ENCODE results near the gene ATP11A.

Gene ATP11A

GRCh38 chr13:112757759-112758086, 67.9 kb downstream of the ATP11A start:
- no peak for DNase-seq (ENCODE audit: low read depth in 2 of 2, low spot score in 1 of 2)

GRCh38 chr13:112759053-112759452, 69.2 kb downstream of the ATP11A start:
- DNase-seq (ENCODE audit: low read depth in 2 of 2, low spot score in 1 of 2): no peak

GRCh38 chr13:112759827-112760226, 70.0 kb downstream of the ATP11A start:
- DNase-seq (ENCODE audit: low read depth in 2 of 2, low spot score in 1 of 2): no peak

- no peak for DNase-seq (ENCODE audit: low read depth in 2 of 2, low spot score in 1 of 2)
Observed at GRCh38 chr13:112760435-112760834, 70.6 kb downstream of the ATP11A start.

GRCh38 chr13:112760931-112761330, 71.1 kb downstream of the ATP11A start:
- DNase-seq (ENCODE audit: low read depth in 2 of 2, low spot score in 1 of 2): no peak

- DNase-seq (ENCODE audit: low read depth in 2 of 2, low spot score in 1 of 2): no peak
Observed at GRCh38 chr13:112761701-112762689, 72.2 kb downstream of the ATP11A start.

- DNase-seq (ENCODE audit: low read depth in 2 of 2, low spot score in 1 of 2): no peak
Observed at GRCh38 chr13:112762690-112763080, 72.8 kb downstream of the ATP11A start.

- no peak for DNase-seq (ENCODE audit: low read depth in 2 of 2, low spot score in 1 of 2)
Observed at GRCh38 chr13:112764028-112764427, 74.2 kb downstream of the ATP11A start.

- DNase-seq (ENCODE audit: low read depth in 2 of 2, low spot score in 1 of 2): no peak
Observed at GRCh38 chr13:112764864-112765561, 75.2 kb downstream of the ATP11A start.

- no peak for DNase-seq (ENCODE audit: low read depth in 2 of 2, low spot score in 1 of 2)
Observed at GRCh38 chr13:112765731-112766130, 75.9 kb downstream of the ATP11A start.

- DNase-seq (ENCODE audit: low read depth in 2 of 2, low spot score in 1 of 2): no peak
Observed at GRCh38 chr13:112766336-112766735, 76.5 kb downstream of the ATP11A start.

GRCh38 chr13:112767506-112768471, 78.0 kb downstream of the ATP11A start:
- no peak for DNase-seq (ENCODE audit: low read depth in 2 of 2, low spot score in 1 of 2)

- no peak for DNase-seq (ENCODE audit: low read depth in 2 of 2, low spot score in 1 of 2)
Observed at GRCh38 chr13:112768795-112769481, 79.1 kb downstream of the ATP11A start.

- DNase-seq (ENCODE audit: low read depth in 2 of 2, low spot score in 1 of 2): no peak
Observed at GRCh38 chr13:112769615-112770014, 79.8 kb downstream of the ATP11A start.

GRCh38 chr13:112770504-112770903, 80.7 kb downstream of the ATP11A start:
- DNase-seq (ENCODE audit: low read depth in 2 of 2, low spot score in 1 of 2): no peak

GRCh38 chr13:112771139-112771876, 81.5 kb downstream of the ATP11A start:
- no peak for DNase-seq (ENCODE audit: low read depth in 2 of 2, low spot score in 1 of 2)

- no peak for DNase-seq (ENCODE audit: low read depth in 2 of 2, low spot score in 1 of 2)
Observed at GRCh38 chr13:112771877-112772538, 82.2 kb downstream of the ATP11A start.

GRCh38 chr13:112772539-112772909, 82.7 kb downstream of the ATP11A start:
- no peak for DNase-seq (ENCODE audit: low read depth in 2 of 2, low spot score in 1 of 2)

- DNase-seq (ENCODE audit: low read depth in 2 of 2, low spot score in 1 of 2): no peak
Observed at GRCh38 chr13:112772929-112773328, 83.1 kb downstream of the ATP11A start.

Data from stimulated activated CD8-positive, alpha-beta memory T cell treated with anti-CD3 and anti-CD28 coated beads, Interleukin-4, amount 100 ng/mL, for 1 hour (primary cell).